Gastroesophageal sphincter (tissue), 3 donors: ENCODE data around the gene CALU.

ENCODE experiments used
- CTCF ChIP-seq, 4 experiments: fragments of 200-600 bp in 2 of 4; fragments of 450-650 bp in 2 of 4; sonication (generic) in 1 of 4; IDR thresholded peaks; one replicate each; pipeline ENCODE4 v1.5.1; 2017 to 2019; ENCODE audit warnings: antibody characterized with exemption in 4 of 4, mild to moderate bottlenecking in 2 of 4, moderate library complexity in 2 of 4
- POLR2AphosphoS5 ChIP-seq: sonication (generic); formaldehyde crosslinking; IDR thresholded peaks from one replicate; pipeline ENCODE4 v1.6.1; 2017; ENCODE audit warnings: antibody characterized with exemption

- TF ChIP-seq CTCF (IDR thresholded peaks at IDR 0.05) (no peak), POLR2AphosphoS5 (no peak)
Observed at GRCh38 chr7:128752251-128752650, 13.1 kb downstream of the CALU start.
